Activated T-cell treated with anti-CD3 and anti-CD28 coated beads, Interleukin-2, amount 50 U/mL, for 48 hours (primary cell): Measurements from ENCODE around the gene TTLL11.
"Not testable (repeated sequence)": the region's sequence is repeated elsewhere in the genome, so short reads cannot be mapped to it uniquely, and the experiment has no call there.

ENCODE experiments used
- DNase-seq, 2 experiments: peaks; one replicate each; pipeline ENCODE4 v3.0.0-alpha.2; 2020

TTLL11 gene

GRCh38 chr9:122042056-122042455 lies 51.1 kb downstream of the TTLL11 start:
- DNase-seq, result no peak

- no peak for DNase-seq
These were observed 52.4 kb downstream of the TTLL11 start for GRCh38 chr9:122040561-122041242.

DNA sequence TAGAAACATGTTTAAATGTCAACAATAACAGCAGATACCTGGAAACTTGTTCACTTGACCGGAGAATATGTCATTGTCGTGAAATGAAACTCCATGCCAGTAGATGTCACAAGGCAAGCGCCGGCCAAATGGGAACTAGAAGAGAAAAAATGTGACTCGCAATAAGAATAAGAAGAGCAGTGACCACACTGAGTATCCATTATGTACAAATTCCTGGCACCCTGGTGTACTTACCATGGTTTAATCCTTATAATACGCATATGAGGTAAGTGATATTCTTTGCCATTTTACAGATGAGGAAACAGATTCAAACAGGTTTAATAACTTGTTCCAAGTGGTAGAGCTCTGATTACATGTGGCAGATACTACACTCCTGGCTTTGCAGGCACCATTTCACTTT lies 53.9 kb downstream of the TTLL11 start:
- DNase-seq, result no peak

DNA sequence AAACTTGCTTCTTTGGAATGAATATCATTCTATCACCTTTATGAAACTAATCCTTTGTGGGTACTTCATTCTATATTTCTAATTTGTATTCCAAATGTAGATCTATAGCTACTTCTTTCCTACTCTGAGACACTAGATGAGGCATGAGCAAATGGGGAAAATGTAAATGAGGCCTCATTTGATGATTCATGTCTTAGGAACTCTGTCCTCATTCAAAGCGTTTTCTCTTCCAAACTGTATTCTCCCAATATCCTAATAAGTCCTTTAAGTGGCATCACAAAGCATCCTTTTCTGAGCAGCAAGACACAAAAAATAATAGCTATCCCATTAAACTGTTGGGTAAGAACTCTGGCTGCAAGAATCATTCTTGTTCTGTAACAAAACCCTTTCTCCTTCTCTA lies 56.1 kb downstream of the TTLL11 start:
- DNase-seq, result no peak

DNA sequence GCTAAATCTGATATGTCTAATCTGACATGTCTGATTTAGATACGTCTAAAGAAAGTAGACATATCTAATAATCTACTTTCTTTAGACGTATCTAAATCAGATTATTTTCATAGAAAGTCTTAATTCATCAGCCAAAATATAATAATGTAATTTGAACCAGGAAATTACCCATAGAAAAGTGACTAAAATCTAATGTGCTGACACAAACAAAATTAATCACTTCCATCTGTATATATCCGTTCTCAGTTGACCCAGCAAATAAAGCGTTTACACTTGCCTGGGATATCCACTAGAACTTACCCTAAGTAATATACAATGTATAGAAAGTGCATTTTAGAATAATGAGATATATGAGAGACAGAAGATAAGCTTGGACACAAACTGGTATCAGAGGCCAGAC lies 56.7 kb downstream of the TTLL11 start:
- no peak for DNase-seq

DNA sequence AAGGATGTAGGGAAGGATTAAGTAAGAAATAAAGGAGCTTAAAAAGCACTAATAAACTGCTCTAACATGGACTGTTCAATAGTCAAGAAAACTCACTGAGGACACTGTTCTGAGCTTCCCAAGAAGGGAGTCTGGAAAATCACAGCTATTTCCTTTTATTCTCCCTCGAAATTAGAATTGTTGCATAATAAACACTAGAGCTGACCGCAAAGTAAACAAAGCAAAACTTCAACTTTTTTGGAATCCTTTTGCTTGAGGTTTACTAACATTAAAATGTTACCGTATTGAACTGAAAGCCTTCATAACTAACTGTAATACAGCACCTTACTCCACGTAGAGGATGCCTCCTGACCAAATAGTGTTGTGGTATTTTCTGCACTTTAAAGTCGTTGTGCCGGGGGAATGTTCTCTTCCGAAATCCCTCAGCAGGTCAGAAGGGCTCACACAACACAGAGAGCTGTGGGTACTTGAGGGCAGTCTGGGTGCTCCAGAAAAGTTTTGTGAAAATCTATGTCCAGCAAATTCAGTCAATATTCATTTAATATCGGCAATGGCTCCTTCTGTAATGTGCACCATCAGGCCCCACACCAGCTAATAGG lies 59.2 kb downstream of the TTLL11 start:
- no peak for DNase-seq

- no peak for DNase-seq
These were observed 60.8 kb downstream of the TTLL11 start for GRCh38 chr9:122032346-122032745.

DNA sequence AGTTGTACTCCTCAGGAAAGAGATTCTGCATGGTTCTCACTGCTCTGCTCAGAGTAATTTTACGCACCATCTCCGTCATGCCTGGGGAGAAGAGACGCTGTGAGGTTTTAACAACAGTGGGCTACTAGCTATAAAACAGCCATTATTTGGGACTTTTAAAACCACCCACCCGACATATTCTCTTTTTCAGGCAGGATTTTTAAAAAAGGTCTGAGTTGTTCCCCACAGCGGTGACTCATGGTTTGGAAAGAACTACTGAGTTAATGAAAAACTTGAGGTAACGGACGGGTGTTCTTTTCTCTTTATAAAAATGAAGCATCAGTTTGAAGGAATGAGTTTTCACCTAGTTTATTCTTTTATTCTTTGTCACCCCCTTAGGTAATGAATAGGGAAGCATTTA lies 61.3 kb downstream of the TTLL11 start:
- DNase-seq, result no peak

DNA sequence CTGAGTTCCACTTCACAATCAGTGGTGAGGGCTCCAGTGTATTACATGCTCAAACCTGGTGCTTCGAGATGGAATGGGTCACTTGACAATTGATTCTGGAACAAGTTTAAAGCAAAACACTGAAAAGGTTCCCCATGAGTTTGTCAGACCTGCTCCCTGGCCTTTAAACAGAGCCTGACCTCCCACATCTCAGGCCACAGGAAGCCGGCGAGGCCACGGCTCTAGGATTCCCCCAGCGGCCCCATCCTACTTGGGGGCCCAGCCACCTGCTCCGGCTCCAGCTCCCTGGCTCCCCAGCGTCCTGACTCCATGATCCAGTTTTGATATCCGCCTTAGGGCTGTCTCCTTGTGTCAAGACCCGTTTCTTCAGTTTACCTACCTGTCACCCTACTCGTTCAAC lies 62.0 kb downstream of the TTLL11 start:
- DNase-seq, result no peak

DNA sequence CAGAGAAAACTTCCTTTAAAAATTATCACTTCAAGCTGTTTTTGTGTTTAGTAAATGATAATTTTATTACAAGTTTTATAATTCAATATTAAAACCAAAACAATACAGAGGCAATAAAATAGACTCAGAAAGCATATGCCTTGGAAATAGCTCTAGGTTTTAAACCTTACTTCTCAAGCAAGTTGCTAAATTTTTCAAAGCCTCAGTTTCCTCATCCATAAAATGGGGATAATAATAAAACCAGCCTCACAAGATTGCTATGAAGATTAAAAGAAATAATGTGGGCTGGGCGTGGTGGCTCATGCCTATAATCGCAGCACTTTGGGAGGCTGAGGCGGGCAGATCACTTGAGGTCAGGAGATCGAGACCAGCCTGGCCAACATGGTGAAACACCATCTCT lies 62.8 kb downstream of the TTLL11 start:
- DNase-seq, result no peak

- no peak for DNase-seq
These were observed 63.2 kb downstream of the TTLL11 start for GRCh38 chr9:122029898-122030297.

- no peak for DNase-seq
These were observed 65.0 kb downstream of the TTLL11 start for GRCh38 chr9:122028089-122028488.

DNA sequence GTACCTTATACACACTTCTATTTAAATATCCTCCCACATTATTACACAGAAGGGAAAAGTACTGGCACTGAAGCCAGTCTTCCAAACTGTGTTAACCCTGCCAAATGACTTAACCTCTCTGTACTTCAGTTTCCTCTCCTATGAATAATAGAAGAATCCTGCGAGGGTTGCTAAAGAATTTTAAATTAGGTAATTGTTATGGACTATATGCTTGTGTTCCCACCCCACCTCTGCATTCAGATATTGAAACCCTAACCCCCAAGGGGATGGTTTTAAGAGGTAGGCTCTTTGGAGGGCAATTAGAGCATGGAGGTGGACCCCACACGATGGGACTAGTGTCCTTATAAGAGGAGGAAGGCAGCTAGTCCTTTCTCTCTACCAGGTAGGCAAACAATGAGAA lies 72.7 kb downstream of the TTLL11 start:
- no peak for DNase-seq

GRCh38 chr9:122016744-122017143 lies 76.4 kb downstream of the TTLL11 start:
- no peak for DNase-seq

GRCh38 chr9:122016309-122016708 lies 76.8 kb downstream of the TTLL11 start:
- DNase-seq, result no peak

GRCh38 chr9:122015170-122015821 lies 77.8 kb downstream of the TTLL11 start:
- no peak for DNase-seq

GRCh38 chr9:122011818-122012498 lies 81.2 kb downstream of the TTLL11 start:
- no peak for DNase-seq

- no peak for DNase-seq
These were observed 84.5 kb downstream of the TTLL11 start for GRCh38 chr9:122008559-122008958.

GRCh38 chr9:122007837-122008236 lies 85.3 kb downstream of the TTLL11 start:
- DNase-seq, result no peak

DNA sequence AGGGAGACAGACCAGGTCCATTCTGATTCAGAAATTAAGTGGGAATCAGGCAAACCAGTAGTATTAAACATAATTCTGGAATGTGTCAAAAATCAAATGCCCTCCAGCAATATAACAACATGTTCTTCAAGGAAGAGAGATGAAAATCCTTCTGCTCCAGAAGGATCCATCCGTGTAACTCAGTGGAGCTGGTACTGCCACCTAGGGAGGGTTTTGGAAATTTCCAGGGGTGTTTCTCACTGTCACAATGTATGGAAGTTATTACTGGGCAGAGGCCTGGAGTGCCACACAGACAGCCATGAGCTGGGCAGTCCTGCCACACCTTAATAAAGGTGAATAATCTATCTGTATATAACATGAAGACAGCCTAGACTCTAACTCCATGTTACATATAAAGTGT lies 87.5 kb downstream of the TTLL11 start:
- no peak for DNase-seq

- DNase-seq, result no peak
These were observed 88.5 kb downstream of the TTLL11 start for GRCh38 chr9:122004589-122004988.

- DNase-seq, result no peak
These were observed 91.5 kb downstream of the TTLL11 start for GRCh38 chr9:122001491-122002201.

DNA sequence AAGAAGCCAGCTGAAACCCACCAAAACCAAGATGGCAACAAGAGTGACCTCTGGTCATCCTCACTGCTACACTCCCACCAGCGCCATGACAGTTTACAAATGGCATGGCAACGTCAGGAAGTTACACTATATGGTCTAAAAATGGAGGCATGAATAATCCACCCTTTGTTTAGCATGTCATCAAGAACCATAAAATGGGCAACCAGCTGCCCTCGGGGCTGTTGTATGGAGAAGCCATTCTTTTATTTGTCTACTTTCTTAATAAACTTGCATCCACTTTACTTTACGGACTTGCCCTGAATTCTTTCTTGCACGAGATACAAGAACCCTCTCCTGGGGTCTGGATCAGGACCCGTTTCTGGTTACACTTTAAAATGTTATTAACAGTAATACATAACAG lies 92.6 kb downstream of the TTLL11 start:
- not testable (repeated sequence) for DNase-seq
